GM18861 (cell line): ENCODE measurements around the gene TOB1.

Source experiments
- ATAC-seq: cut with Tn5 transposase; IDR thresholded peaks from one replicate; pipeline ENCODE4 v1.9.1; 2021; ENCODE audit not compliant: unreplicated experiment

TOB1 gene, protein sequence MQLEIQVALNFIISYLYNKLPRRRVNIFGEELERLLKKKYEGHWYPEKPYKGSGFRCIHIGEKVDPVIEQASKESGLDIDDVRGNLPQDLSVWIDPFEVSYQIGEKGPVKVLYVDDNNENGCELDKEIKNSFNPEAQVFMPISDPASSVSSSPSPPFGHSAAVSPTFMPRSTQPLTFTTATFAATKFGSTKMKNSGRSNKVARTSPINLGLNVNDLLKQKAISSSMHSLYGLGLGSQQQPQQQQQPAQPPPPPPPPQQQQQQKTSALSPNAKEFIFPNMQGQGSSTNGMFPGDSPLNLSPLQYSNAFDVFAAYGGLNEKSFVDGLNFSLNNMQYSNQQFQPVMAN

GRCh38 chr17:50866261-50866949 is at the start of gene TOB1:
TOB1 (minus strand) TSS chr17:50866354; CDS start chr17:50864017, 2,337 bp downstream.
- ATAC-seq, result peak; percentile 52

DNA sequence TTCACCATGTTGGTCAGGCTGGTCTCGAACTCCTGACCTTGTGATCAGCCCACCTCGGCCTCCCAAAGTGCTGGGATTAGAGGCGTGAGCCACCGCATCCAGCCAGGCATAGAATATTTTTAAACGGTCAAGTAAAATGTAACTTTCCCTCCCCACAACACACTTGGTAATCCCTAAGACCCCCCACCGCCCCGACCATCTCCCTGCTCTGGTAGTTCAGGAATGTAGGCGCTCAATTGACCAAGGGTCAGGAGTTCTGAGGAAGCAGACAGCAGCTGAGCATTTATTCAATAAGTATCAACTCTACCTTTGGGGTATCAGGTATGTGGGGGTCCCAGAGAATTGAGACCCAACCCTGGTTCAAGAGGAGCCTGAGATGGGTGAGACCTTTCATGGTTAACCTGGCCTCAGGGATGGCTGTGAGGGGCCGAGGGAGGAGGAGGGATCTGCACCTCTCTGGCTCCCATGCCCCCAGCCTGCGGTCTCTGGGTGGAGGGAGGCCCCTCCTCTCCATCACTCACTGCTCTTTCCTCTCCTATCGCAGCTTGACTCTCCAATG is 48.4 kb upstream of the TOB1 start:
- no peak for ATAC-seq

- no peak for ATAC-seq
Measured at GRCh38 chr17:50913120-50913519, 47.0 kb upstream of the TOB1 start.

GRCh38 chr17:50911890-50912289 is 45.7 kb upstream of the TOB1 start:
- no peak for ATAC-seq

DNA sequence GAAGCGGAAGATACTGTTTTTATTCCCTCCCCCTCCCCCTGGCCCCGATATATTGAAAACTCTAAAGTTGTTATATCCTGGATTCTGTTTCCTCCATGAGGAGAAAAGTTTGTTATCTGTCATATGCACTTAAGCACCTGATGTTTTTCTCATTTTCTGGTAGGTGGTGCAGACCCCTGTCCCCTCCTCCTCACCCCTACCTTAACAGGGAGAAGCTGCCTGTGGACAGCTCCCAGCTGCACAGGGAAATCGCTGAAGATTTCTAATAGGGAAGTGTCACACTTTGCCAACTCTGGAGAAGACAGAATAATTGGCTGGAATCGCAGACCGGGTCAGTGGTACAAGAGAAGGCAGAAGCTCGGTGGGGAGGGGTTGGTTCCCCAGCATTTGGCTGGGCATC is 45.3 kb upstream of the TOB1 start:
- no peak for ATAC-seq

GRCh38 chr17:50909765-50910605 is 43.8 kb upstream of the TOB1 start:
- ATAC-seq, result no peak

GRCh38 chr17:50908860-50909764 is 43.0 kb upstream of the TOB1 start:
- ATAC-seq, result no peak

DNA sequence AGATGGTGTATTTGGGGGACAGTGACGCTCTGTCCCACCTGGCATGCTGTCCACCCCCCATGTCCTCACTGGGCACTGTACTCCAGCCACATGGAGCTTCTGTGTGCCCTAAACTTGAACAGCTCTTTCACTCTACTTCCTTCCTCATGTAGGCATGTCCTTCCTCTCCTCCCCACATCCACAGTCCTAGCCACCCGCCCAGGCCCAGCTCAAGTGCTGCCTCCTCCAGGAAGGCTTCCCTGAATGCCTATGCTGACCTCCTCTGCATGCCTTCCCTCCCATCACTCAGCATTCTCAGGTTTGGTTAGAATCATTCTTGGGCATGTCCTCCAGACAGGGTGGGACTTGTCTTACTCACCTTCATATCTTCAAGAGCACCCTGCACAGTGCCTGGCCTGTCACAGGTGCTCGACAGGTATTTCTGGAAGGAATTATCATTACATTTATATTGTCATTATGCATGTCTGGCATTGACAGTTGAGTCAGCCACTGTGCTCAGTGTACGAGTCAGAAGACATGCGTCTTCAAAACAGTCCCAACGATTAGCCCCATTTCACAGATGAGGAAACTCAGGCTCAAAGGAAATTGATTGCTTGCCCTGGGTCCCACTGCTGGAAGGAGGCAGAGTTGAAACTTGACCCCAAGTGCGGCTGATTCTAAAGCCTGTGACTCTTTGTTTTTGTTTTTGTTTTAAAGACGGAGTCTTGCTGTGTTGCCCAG is 42.1 kb upstream of the TOB1 start:
- no peak for ATAC-seq

GRCh38 chr17:50906443-50906842 is 40.3 kb upstream of the TOB1 start:
- no peak for ATAC-seq

- ATAC-seq, result no peak
Measured at GRCh38 chr17:50905460-50905803, 39.3 kb upstream of the TOB1 start.

DNA sequence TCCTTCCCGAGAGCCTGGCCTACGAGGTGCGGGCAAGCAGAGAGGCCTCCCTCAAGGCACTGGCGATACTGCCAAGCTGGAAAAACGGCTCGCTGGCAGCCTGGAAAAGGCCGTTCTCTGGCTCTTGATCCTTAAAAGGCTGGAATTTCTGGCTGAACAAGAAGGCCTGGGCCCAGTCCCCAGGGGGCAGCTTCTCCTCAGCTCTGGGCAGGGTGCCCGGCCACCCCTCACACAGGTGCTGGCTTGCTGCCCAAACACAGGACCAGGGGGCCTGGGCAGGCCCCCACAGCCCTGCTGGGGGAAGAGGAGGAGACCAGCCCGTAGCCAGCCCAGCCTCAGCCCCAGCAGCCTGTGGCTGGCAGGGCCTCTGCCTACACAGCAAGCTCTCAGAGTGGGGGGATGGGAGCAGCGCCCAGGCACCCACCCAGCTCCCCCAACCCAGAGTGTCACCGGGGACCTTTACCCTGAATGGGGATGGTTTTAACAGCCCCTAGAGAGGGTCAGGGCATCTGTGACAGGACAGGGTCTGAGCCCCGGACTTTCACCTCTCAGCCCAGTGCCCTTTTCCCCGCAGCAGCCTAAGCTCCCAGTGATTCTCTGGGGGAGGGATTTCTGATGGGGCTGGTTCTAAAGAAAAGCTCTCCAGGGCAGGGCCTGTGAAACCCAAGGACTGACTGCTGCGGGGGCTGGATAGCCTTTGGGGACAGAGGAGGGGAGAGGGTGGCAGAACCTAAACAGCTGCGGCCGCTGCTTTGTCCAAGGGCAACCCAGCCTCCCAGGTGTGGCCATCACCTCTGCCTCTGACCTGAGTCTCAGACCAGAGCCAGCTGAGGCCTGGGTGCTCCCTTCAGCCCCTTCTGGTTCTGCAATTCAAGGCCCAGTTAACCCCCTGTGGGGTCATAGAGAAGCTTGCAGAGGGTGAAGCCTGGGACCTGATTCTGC is 38.6 kb upstream of the TOB1 start:
- ATAC-seq, result no peak

- peak; percentile 78 for ATAC-seq
Measured at GRCh38 chr17:50903604-50904517, 37.7 kb upstream of the TOB1 start.

DNA sequence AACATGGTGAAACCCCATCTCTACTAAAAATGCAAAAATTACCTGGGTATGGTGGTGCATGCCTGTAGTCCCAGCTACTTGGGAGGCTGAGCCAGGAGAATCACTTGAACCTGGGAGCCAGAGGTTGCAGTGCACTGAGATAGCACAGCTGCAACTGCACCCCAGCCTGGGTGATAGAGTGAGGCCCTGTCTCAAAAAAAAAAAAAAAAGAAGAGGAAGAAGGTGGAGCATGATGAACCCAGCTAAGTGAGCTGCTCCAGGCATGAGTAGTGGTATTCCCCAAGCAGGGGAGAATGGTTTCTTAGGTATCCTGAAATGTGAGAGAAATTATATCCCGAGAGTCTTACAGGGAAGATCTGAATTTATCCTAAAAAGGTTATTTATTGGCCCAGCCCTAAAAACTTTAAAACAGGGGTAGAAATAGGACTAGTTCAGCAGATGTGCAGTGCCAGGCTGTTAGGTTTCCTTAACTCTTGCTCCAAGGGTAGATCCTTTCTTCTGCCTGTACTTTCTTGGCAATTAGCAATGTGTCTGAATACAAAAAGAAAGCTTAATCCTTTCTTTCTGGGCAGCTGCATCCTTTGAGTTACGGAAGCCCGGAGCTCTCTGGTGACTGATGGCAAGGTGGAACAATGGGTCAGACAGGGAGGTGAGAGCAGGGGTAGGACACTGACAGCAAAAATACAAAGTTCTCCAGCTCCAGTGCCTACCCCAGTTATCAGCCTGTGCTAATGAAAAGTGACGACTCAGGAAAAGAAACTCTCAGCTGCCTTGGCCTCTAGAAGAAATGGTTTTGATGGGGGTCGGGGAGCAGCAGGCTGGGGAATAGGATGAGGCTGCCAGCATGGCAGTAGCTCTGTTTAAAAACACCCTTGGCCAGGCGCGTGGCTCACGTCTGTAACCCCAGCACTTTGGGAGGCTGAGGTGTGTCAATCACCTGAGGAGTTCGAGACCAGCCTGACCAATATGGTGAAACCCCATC is 36.5 kb upstream of the TOB1 start:
- no peak for ATAC-seq

DNA sequence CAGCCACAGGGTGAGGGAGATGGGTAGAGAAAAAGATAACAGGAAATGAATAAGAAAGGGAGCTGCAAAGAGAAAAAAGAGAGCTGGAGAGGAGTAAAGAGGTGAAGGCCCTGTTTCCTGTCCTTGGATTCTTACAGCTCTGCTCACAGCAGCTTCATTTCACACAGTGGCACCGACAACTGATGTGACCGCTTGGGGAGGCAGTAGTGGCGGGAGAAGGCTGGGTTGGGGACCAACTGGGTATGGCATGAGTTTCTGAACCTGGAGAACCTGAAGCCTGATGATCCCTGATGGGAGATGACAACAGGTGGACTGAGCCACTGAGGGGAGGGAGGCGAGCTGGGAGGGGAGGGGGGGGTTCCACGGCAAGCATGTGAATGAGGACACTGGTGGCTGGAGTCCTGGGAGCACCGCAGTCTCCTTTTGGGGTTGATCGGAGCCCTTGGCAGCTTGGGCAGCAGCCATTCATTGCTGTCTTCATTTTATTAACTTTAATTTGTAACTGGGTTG is 34.3 kb upstream of the TOB1 start:
- ATAC-seq, result no peak

GRCh38 chr17:50899559-50900319 is 33.6 kb upstream of the TOB1 start:
- ATAC-seq, result no peak
